GM12873 (cell line): ENCODE measurements around the gene PLD1.

ENCODE experiments used
- CTCF ChIP-seq: IDR thresholded peaks from 2 replicates; pipeline ENCODE4 v1.5.1; 2012; ENCODE audit warnings: low read depth, mild to moderate bottlenecking, moderate library complexity, low read length, control low read depth; ENCODE audit not compliant: insufficient read depth; ENCODE audit errors: missing control alignments

PLD1 gene

GRCh38 chr3:171673951-171674350 lies 136.3 kb downstream of the PLD1 start:
- no peak for TF ChIP-seq CTCF

- no peak for TF ChIP-seq CTCF
Observed at GRCh38 chr3:171672538-171672937, 137.7 kb downstream of the PLD1 start.

GRCh38 chr3:171672124-171672523 lies 138.2 kb downstream of the PLD1 start:
- TF ChIP-seq CTCF = no peak

GRCh38 chr3:171671709-171672108 lies 138.6 kb downstream of the PLD1 start:
- no peak for TF ChIP-seq CTCF

GRCh38 chr3:171666516-171666915 lies 143.8 kb downstream of the PLD1 start:
- TF ChIP-seq CTCF = no peak

GRCh38 chr3:171663805-171664204 lies 146.5 kb downstream of the PLD1 start:
- TF ChIP-seq CTCF = no peak

GRCh38 chr3:171661484-171661883 lies 148.8 kb downstream of the PLD1 start:
- TF ChIP-seq CTCF = no peak

- TF ChIP-seq CTCF = no peak
Observed at GRCh38 chr3:171660188-171660587, 150.1 kb downstream of the PLD1 start.
